IMR-90 (cell line): ENCODE measurements around the gene KLK12. TPM values are rescaled to one million over a fixed set of nuclear protein-coding genes. Genes with fewer than 3 reads are reported as not detected.

ENCODE experiments used
- ATAC-seq: fragments of 200-7000 bp; cut with Tn5 transposase; 2 replicates; pipeline ENCODE4 v1.9.1; 2020; ENCODE audit warnings: low read depth, mild to moderate bottlenecking, moderate library complexity
- BruUV-seq: library from RNA; stranded (reverse); fragments of 400-500 nt; replicated peaks from 2 replicates; lab custom pipeline; 2021; lab: Mats Ljungman, UMichigan
- CTCF ChIA-PET: fragments of 300-600 bp; formaldehyde crosslinking; extraction: SDS; loops from one replicate; lab custom pipeline; 2021; ENCODE audit warnings: antibody characterized with exemption; lab: Yijun Ruan, JAX
- POLR2A ChIA-PET: fragments of 300-600 bp; sonication (Branson Sonifier 250); formaldehyde crosslinking; loops from one replicate; lab custom pipeline; 2022; ENCODE audit warnings: antibody characterized with exemption; ENCODE audit not compliant: unreplicated experiment; lab: Charles Lee
- DNase-seq: peaks from one replicate; pipeline ENCODE4 v3.0.0; 2013
- H2AFZ ChIP-seq: replicated peaks from 2 replicates; pipeline ENCODE3; 2013; ENCODE audit warnings: low read length, mild to moderate bottlenecking; ENCODE audit not compliant: poor library complexity
- H2AK5ac ChIP-seq: 2 replicates; pipeline ENCODE4 v1.6.1; 2013; ENCODE audit warnings: low read depth, low read length, inconsistent platforms
- H2AK9ac ChIP-seq: replicated peaks from 2 replicates; pipeline ENCODE3; 2013; ENCODE audit warnings: mild to moderate bottlenecking, low read depth, low read length, moderate library complexity; ENCODE audit not compliant: poor library complexity
- H2BK120ac ChIP-seq: 2 replicates; pipeline ENCODE4 v1.6.1; 2013; ENCODE audit warnings: low read depth, low read length, inconsistent platforms
- H2BK15ac ChIP-seq: 3 replicates; pipeline ENCODE4 v1.6.1; 2013; ENCODE audit warnings: low read depth, low read length, inconsistent platforms
- H2BK20ac ChIP-seq: 2 replicates; pipeline ENCODE4 v1.6.1; 2013; ENCODE audit warnings: low read depth, mild to moderate bottlenecking, inconsistent platforms, low read length, moderate library complexity
- H2BK5ac ChIP-seq: 2 replicates; pipeline ENCODE4 v1.6.1; 2013; ENCODE audit warnings: mild to moderate bottlenecking, low read depth, low read length, inconsistent platforms; ENCODE audit not compliant: poor library complexity, severe bottlenecking
- H3K14ac ChIP-seq: replicated peaks from 2 replicates; pipeline ENCODE4 v1.6.1; 2013; ENCODE audit warnings: low read depth, low read length, inconsistent platforms
- H3K18ac ChIP-seq: 2 replicates; pipeline ENCODE4 v1.6.1; 2013; ENCODE audit warnings: low read depth, low read length, control low read depth
- H3K23ac ChIP-seq: 2 replicates; pipeline ENCODE4 v1.6.1; 2013; ENCODE audit warnings: low read depth, low read length, inconsistent platforms
- H3K27ac ChIP-seq: 2 replicates; pipeline ENCODE4 v1.5.1; 2013; ENCODE audit warnings: mild to moderate bottlenecking, control low read depth, low read length; ENCODE audit not compliant: insufficient read depth
- H3K27me3 ChIP-seq: 2 replicates; pipeline ENCODE4 v1.6.1; 2013; ENCODE audit warnings: low read length; ENCODE audit not compliant: control insufficient read depth, insufficient read depth
- H3K36me3 ChIP-seq: 2 replicates; pipeline ENCODE4 v1.6.1; 2013; ENCODE audit warnings: low read length, mixed read lengths; ENCODE audit not compliant: control insufficient read depth, insufficient read depth
- H3K4ac ChIP-seq: 2 replicates; pipeline ENCODE4 v1.6.1; 2013; ENCODE audit warnings: low read depth, low read length, inconsistent platforms
- H3K4me1 ChIP-seq: 2 replicates; pipeline ENCODE4 v1.6.1; 2013; ENCODE audit warnings: low read length, mixed read lengths; ENCODE audit not compliant: control insufficient read depth, insufficient read depth
- H3K4me2 ChIP-seq: 2 replicates; pipeline ENCODE4 v1.6.1; 2013; ENCODE audit warnings: low read depth, mild to moderate bottlenecking, control low read depth, low read length, moderate library complexity
- H3K4me3 ChIP-seq: 2 replicates; pipeline ENCODE4 v1.5.1; 2013; ENCODE audit warnings: low read depth, mild to moderate bottlenecking, control low read depth, low read length, moderate library complexity; ENCODE audit not compliant: insufficient read depth
- H3K56ac ChIP-seq: 2 replicates; pipeline ENCODE4 v1.6.1; 2013; ENCODE audit warnings: low read length, inconsistent platforms; ENCODE audit not compliant: insufficient read depth; ENCODE audit errors: extremely low read depth
- H3K79me1 ChIP-seq, 2 experiments: 2 replicates each; pipeline ENCODE4 v1.6.1; 2013; ENCODE audit warnings: low read length in 2 of 2, inconsistent platforms in 1 of 2, low read depth in 1 of 2
- H3K9ac ChIP-seq: 2 replicates; pipeline ENCODE4 v1.6.1; 2013; ENCODE audit warnings: low read depth, low read length, control low read depth
- H3K9me1 ChIP-seq: 2 replicates; pipeline ENCODE4 v1.6.1; 2013; ENCODE audit warnings: low read length, inconsistent platforms; ENCODE audit not compliant: insufficient read depth
- H3K9me3 ChIP-seq: 2 replicates; pipeline ENCODE4 v1.6.1; 2013; ENCODE audit warnings: low read length; ENCODE audit not compliant: control insufficient read depth, insufficient read depth
- H4K20me1 ChIP-seq: 2 replicates; pipeline ENCODE4 v1.6.1; 2013; ENCODE audit warnings: low read length, inconsistent platforms; ENCODE audit not compliant: insufficient read depth
- H4K5ac ChIP-seq: 2 replicates; pipeline ENCODE4 v1.6.1; 2013; ENCODE audit warnings: mild to moderate bottlenecking, low read depth, low read length, control low read depth
- H4K8ac ChIP-seq, 2 experiments: 2 replicates each; pipeline ENCODE4 v1.6.1; 2013; ENCODE audit warnings: low read depth in 2 of 2, low read length in 2 of 2, control low read depth in 1 of 2, inconsistent platforms in 1 of 2
- H4K91ac ChIP-seq: 2 replicates; pipeline ENCODE4 v1.6.1; 2013; ENCODE audit warnings: low read depth, low read length, inconsistent platforms; ENCODE audit not compliant: insufficient read depth
- BHLHE40 ChIP-seq: fragments of 150-350 bp; IDR thresholded peaks from 2 replicates; pipeline ENCODE4 v1.6.1; 2016; ENCODE audit warnings: mild to moderate bottlenecking, low read depth, low read length
- CEBPB ChIP-seq: IDR thresholded peaks from 2 replicates; pipeline ENCODE4 v1.6.1; 2012; ENCODE audit warnings: low read depth, low read length, improper control_type of control experiment
- CHD1 ChIP-seq: IDR thresholded peaks from 2 replicates; pipeline ENCODE4 v1.6.1; 2012; ENCODE audit warnings: low read depth, low read length, improper control_type of control experiment
- CTCF ChIP-seq: conservative IDR thresholded peaks from 2 replicates; pipeline ENCODE4 v1.5.1; 2012; ENCODE audit warnings: mild to moderate bottlenecking, low read depth, low read length, improper control_type of control experiment
- ELK1 ChIP-seq: fragments of 150-350 bp; IDR thresholded peaks from 2 replicates; pipeline ENCODE4 v1.6.1; 2016; ENCODE audit warnings: low read depth, mild to moderate bottlenecking, low read length, moderate library complexity, borderline replicate concordance
- FOS ChIP-seq: fragments of 150-350 bp; IDR thresholded peaks from 2 replicates; pipeline ENCODE4 v1.6.1; 2016; ENCODE audit warnings: low read depth, low read length
- MAFK ChIP-seq: IDR thresholded peaks from 2 replicates; pipeline ENCODE4 v1.6.1; 2012; ENCODE audit warnings: low read depth, low read length, improper control_type of control experiment
- MAZ ChIP-seq: IDR thresholded peaks from 2 replicates; pipeline ENCODE4 v1.6.1; 2012; ENCODE audit warnings: low read depth, mild to moderate bottlenecking, low read length, improper control_type of control experiment, moderate library complexity, borderline replicate concordance
- MXI1 ChIP-seq: IDR thresholded peaks from 2 replicates; pipeline ENCODE4 v1.6.1; 2012; ENCODE audit warnings: low read depth, mild to moderate bottlenecking, low read length, moderate library complexity, borderline replicate concordance
- NFE2L2 ChIP-seq: fragments of 150-350 bp; IDR thresholded peaks from 2 replicates; pipeline ENCODE4 v1.6.1; 2016; ENCODE audit warnings: low read depth, mild to moderate bottlenecking, low read length
- POLR2A ChIP-seq: IDR thresholded peaks from 2 replicates; pipeline ENCODE4 v1.6.1; 2012; ENCODE audit warnings: mild to moderate bottlenecking, low read depth, low read length
- RAD21 ChIP-seq: IDR thresholded peaks from 2 replicates; pipeline ENCODE4 v1.6.1; 2012; ENCODE audit warnings: low read length, improper control_type of control experiment
- RCOR1 ChIP-seq: IDR thresholded peaks from 2 replicates; pipeline ENCODE4 v1.6.1; 2012; ENCODE audit warnings: mild to moderate bottlenecking, low read length, improper control_type of control experiment; ENCODE audit not compliant: insufficient replicate concordance
- RFX5 ChIP-seq: IDR thresholded peaks from 2 replicates; pipeline ENCODE4 v1.8.0; 2012; ENCODE audit warnings: low read depth, mild to moderate bottlenecking, low read length, moderate library complexity
- SMC3 ChIP-seq: fragments of 150-350 bp; IDR thresholded peaks from 2 replicates; pipeline ENCODE4 v1.6.1; 2016; ENCODE audit warnings: low read depth, mild to moderate bottlenecking, antibody characterized with exemption, low read length, moderate library complexity
- USF2 ChIP-seq: fragments of 150-350 bp; IDR thresholded peaks from 2 replicates; pipeline ENCODE4 v1.6.1; 2017; ENCODE audit warnings: mild to moderate bottlenecking, antibody characterized with exemption, low read length, low read depth
- WGBS, 2 experiments: methylation state at CpG; one replicate each; pipeline versions ENCODE4 v1.1.5 to v1.1.7; 2013; ENCODE audit warnings: missing lambda C conversion rate in 2 of 2; ENCODE audit not compliant: insufficient read length in 1 of 2; ENCODE audit errors: extremely low coverage in 2 of 2; 5-methylcytosine and 5-hydroxymethylcytosine counted together
- dilution Hi-C: fragments of 300-500 bp; cut with HindIII; formaldehyde crosslinking; loops from one replicate; pipeline ENCODE4 v1.14.3; 2018; ENCODE audit warnings: low sequenced_read_pairs; ENCODE audit not compliant: unreplicated experiment
- in situ Hi-C: fragments of 300-500 bp; cut with MboI; formaldehyde crosslinking; loops from 3 replicates; pipeline ENCODE4 v1.14.3; 2019; ENCODE audit warnings: low sequenced_read_pairs, inconsistent platforms, mixed read lengths
- intact Hi-C: fragments of 100-400 bp; cut with micrococcal nuclease; formaldehyde crosslinking; loops from 2 replicates; pipeline ENCODE4 v1.10.0; 2022
- polyA plus RNA-seq, 3 experiments: library from polyadenylated mRNA; depleted of rRNA; stranded (reverse); fragments of >200 nt; gene quantifications; 2 replicates each; pipeline ENCODE4 v1.2.3, GENCODE V29; 2012; ENCODE audit warnings: low replicate concordance in 1 of 3
- total RNA-seq: library from RNA; depleted of rRNA; stranded (reverse); fragments of >200 nt; gene quantifications from 2 replicates; pipeline ENCODE4 v1.2.3, GENCODE V29; 2012

The KLK12 gene
- total and polyA plus RNA-seq, 2 of the 4 experiments (the other 2 are of a cell fraction), result not detected

GRCh38 chr19:51007488-51007887, 27.3 kb downstream of the KLK12 start:
- no CpG with 5 or more reads among the region's 3 CpGs for WGBS, 2 experiments
- no peak overlapping the region for H4K91ac ChIP-seq
- H3K14ac ChIP-seq, result no peak overlapping the region
- ATAC-seq, result no peak
- BruUV-seq, result no TSS peak
- H3K27me3 ChIP-seq, result no peaks in the 10 kb centered on the region
- ChIA-PET POLR2A (no interaction called here), CTCF (interaction anchor here (0.7 kb wide), 2 partner anchors 86 to 141 kb away, joined by 3 read pairs; no protein-coding TSS in a partner anchor)
- no peak overlapping the region for H2AK9ac ChIP-seq
- no peak overlapping the region for H3K56ac ChIP-seq
- TF ChIP-seq MXI1 (no peak), RFX5 (no peak), BHLHE40 (no peak), USF2 (no peak), FOS (no peak), NFE2L2 (no peak), CHD1 (no peak), CEBPB (no peak), SMC3 (no peak), MAFK (no peak), ELK1 (no peak), RCOR1 (no peak), POLR2A (no peak), CTCF (no peak), RAD21 (no peak), MAZ (no peak)
- H3K4ac ChIP-seq, result no peak overlapping the region
- no peaks in the 10 kb centered on the region for H3K9me1 ChIP-seq
- H3K36me3 ChIP-seq, result no peaks in the 10 kb centered on the region
- H3K79me1 ChIP-seq, result no peaks in the 10 kb centered on the region
- H2BK120ac ChIP-seq, result no peak overlapping the region
- no peak overlapping the region for H3K4me2 ChIP-seq
- H2AK5ac ChIP-seq, result no peak overlapping the region
- H4K5ac ChIP-seq, result no peak overlapping the region
- no peak for DNase-seq
- no peak overlapping the region for H2BK20ac ChIP-seq
- H2BK5ac ChIP-seq, result no peak overlapping the region
- H2AFZ ChIP-seq, result no peak overlapping the region
- peaks cover 4% of the 10 kb centered on the region for H3K9me3 ChIP-seq
- no peak overlapping the region for H3K18ac ChIP-seq
- no peak overlapping the region for H3K4me3 ChIP-seq
- no peak overlapping the region for H4K8ac ChIP-seq
- H3K27ac ChIP-seq, result no peak overlapping the region
- H2BK15ac ChIP-seq, result no peak overlapping the region
- intact Hi-C loops, result no loop called here
- H3K4me1 ChIP-seq, result no peaks in the 10 kb centered on the region
- no peak overlapping the region for H3K9ac ChIP-seq
- in situ Hi-C loops, result no loop called here
- H4K20me1 ChIP-seq, result no peaks in the 10 kb centered on the region
- dilution Hi-C loops, result no loop called here
- H3K23ac ChIP-seq, result no peak overlapping the region
